ENCODE data around the gene AKT1.

AKT1 gene

DNA sequence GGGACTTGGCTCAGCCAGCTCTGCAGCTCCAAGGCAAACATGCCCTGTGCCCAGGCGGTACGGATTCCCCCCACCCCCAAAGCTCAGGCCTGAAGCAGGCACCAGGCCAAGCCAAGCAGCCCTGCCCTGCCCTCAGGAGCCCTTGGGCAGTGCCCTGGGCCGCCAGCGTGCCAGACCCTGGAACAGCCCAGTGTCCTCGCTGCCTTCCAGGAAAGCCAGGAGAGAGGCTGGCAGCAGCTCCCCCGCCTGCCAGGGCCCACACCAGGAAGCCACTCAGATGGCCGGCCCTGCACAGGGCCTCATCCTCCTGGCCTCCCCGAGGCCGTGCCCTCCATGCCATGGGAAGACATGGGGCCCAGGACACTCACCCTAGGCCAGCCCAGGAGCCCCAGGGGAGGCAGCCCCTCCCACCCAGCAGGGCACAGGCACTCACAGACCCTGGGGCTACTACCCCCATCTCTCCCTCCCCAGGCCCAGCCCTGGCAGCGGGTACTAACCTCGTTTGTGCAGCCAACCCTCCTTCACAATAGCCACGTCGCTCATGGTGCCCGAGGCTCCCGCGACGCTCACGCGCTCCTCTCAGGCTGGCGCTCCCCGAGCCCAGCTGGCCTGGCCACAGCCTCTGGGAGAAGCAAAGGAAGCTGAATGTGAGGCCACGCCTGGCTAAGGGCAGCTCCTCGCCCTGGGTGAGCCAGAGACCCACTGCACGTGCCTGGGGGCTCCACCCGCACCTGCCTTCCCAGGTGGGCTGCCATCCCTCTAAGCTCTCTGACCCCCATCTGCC is 3.3 kb downstream of the AKT1 start:
- no peak overlapping the region for H3K4me2 ChIP-seq (ENCODE audit: insufficient read depth, low read length, poor library complexity, severe bottlenecking)
- H2BK12ac ChIP-seq (ENCODE audit: low read length) = no peak overlapping the region
- peaks cover 19 to 31% of the 10 kb centered on the region in 2 donors for H3K4me1 ChIP-seq (ENCODE audit: control insufficient read depth in 2 of 2, insufficient read depth in 1 of 2, low read depth in 1 of 2, low read length in 2 of 2)
- no peak for DNase-seq (ENCODE audit: low spot score)
- H2AK5ac ChIP-seq (ENCODE audit: low read depth, low read length) = no peak overlapping the region
- H3K4ac ChIP-seq (ENCODE audit: low read length) = no peak overlapping the region
- H3K9me3 ChIP-seq (replicated peaks in 1 of 2; ENCODE audit: control insufficient read depth in 2 of 2, insufficient read depth in 1 of 2, low read depth in 1 of 2, low read length in 2 of 2) = no peaks in the 10 kb centered on the region
- H4K91ac ChIP-seq (ENCODE audit: low read depth, low read length, poor library complexity) = no peak overlapping the region
- no peak overlapping the region for H3K14ac ChIP-seq (ENCODE audit: low read length)
- H3K27ac ChIP-seq (replicated peaks; ENCODE audit: low read length) = no peak overlapping the region
- peak overlapping the region; percentile 38 for H3K18ac ChIP-seq (ENCODE audit: low read length)
- H4K8ac ChIP-seq (ENCODE audit: low read depth, low read length) = peak overlapping the region; percentile 43
- no peak overlapping the region for H3K4me3 ChIP-seq (ENCODE audit: low read length in 2 of 2)
- no peak overlapping the region for H2BK15ac ChIP-seq (ENCODE audit: low read length)
- no peak overlapping the region for H2BK120ac ChIP-seq (ENCODE audit: low read depth, low read length)
- peak overlapping the region; percentile 75 for H2BK5ac ChIP-seq (ENCODE audit: low read length)
- H3K36me3 ChIP-seq (replicated peaks in 1 of 2; ENCODE audit: control insufficient read depth in 2 of 2, insufficient read depth in 2 of 2, low read length in 2 of 2) = peaks cover 17 to 64% of the 10 kb centered on the region in 2 donors
- peaks cover 46% of the 10 kb centered on the region for H3K79me1 ChIP-seq (ENCODE audit: low read depth, low read length)
- peak overlapping the region; percentile 31 for H3K23ac ChIP-seq (ENCODE audit: low read depth, low read length, poor library complexity)
- no peak overlapping the region for H2AFZ ChIP-seq (ENCODE audit: low read length)
- H3K9ac ChIP-seq (ENCODE audit: low read depth, low read length, poor library complexity) = peak overlapping the region; percentile 80
- no CpG with 5 or more reads among the region's 25 CpGs for WGBS, 2 donors (ENCODE audit: extremely low coverage in 2 of 2, insufficient read length in 2 of 2, insufficient replicate concordance in 1 of 2)
- H3K27me3 ChIP-seq (ENCODE audit: control insufficient read depth in 3 of 3, insufficient read depth in 3 of 3, low read depth in 1 of 3, low read length in 3 of 3) = peaks cover 0 to 15% (median 8%) of the 10 kb centered on the region in 3 experiments

DNA sequence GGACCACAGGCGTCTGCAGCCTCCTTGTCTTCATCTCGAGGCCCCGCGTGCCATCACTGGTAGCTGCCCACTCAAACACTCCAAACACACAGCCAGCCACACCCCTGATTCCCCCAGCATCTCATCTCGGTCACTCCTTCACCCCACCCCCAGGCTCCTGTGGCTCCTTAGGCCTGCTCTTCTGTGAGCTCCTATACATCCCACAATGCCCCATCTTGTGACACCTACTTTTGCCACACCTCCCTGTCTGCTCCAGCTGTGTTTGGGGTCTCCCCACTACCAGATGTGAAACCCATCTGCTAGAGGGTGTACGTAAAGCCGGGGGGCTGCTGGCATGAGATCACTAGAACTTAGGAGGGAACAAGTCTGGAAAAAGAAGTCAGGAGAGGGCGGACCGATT is 4.1 kb downstream of the AKT1 start:
- no peak overlapping the region for H3K4me3 ChIP-seq (ENCODE audit: low read length in 2 of 2)
- peaks cover 17 to 22% of the 10 kb centered on the region in 2 donors for H3K4me1 ChIP-seq (ENCODE audit: control insufficient read depth in 2 of 2, insufficient read depth in 1 of 2, low read depth in 1 of 2, low read length in 2 of 2)
- no peak overlapping the region for H2BK12ac ChIP-seq (ENCODE audit: low read length)
- peak overlapping the region; percentile 21 for H3K14ac ChIP-seq (ENCODE audit: low read length)
- no peak overlapping the region for H3K27ac ChIP-seq (replicated peaks; ENCODE audit: low read length)
- no peak overlapping the region for H3K9ac ChIP-seq (ENCODE audit: low read depth, low read length, poor library complexity)
- peak overlapping the region; percentile 8 for H3K23ac ChIP-seq (ENCODE audit: low read depth, low read length, poor library complexity)
- H3K27me3 ChIP-seq (ENCODE audit: control insufficient read depth in 3 of 3, insufficient read depth in 3 of 3, low read depth in 1 of 3, low read length in 3 of 3) = peaks cover 0 to 7% (median 2%) of the 10 kb centered on the region in 3 experiments
- H4K91ac ChIP-seq (ENCODE audit: low read depth, low read length, poor library complexity) = no peak overlapping the region
- no peak overlapping the region for H2BK5ac ChIP-seq (ENCODE audit: low read length)
- no peak for DNase-seq (ENCODE audit: low spot score)
- H2AK5ac ChIP-seq (ENCODE audit: low read depth, low read length) = no peak overlapping the region
- no peaks in the 10 kb centered on the region for H3K9me3 ChIP-seq (replicated peaks in 1 of 2; ENCODE audit: control insufficient read depth in 2 of 2, insufficient read depth in 1 of 2, low read depth in 1 of 2, low read length in 2 of 2)
- no peak overlapping the region for H3K18ac ChIP-seq (ENCODE audit: low read length)
- H2AFZ ChIP-seq (ENCODE audit: low read length) = no peak overlapping the region
- peaks cover 17 to 72% of the 10 kb centered on the region in 2 donors for H3K36me3 ChIP-seq (replicated peaks in 1 of 2; ENCODE audit: control insufficient read depth in 2 of 2, insufficient read depth in 2 of 2, low read length in 2 of 2)
- no peak overlapping the region for H3K4me2 ChIP-seq (ENCODE audit: insufficient read depth, low read length, poor library complexity, severe bottlenecking)
- no peak overlapping the region for H2BK120ac ChIP-seq (ENCODE audit: low read depth, low read length)
- H3K79me1 ChIP-seq (ENCODE audit: low read depth, low read length) = peaks cover 46% of the 10 kb centered on the region
- no CpG with 5 or more reads among the region's 9 CpGs for WGBS, 2 donors (ENCODE audit: extremely low coverage in 2 of 2, insufficient read length in 2 of 2, insufficient replicate concordance in 1 of 2)
- no peak overlapping the region for H4K8ac ChIP-seq (ENCODE audit: low read depth, low read length)
- no peak overlapping the region for H2BK15ac ChIP-seq (ENCODE audit: low read length)
- no peak overlapping the region for H3K4ac ChIP-seq (ENCODE audit: low read length)

DNA sequence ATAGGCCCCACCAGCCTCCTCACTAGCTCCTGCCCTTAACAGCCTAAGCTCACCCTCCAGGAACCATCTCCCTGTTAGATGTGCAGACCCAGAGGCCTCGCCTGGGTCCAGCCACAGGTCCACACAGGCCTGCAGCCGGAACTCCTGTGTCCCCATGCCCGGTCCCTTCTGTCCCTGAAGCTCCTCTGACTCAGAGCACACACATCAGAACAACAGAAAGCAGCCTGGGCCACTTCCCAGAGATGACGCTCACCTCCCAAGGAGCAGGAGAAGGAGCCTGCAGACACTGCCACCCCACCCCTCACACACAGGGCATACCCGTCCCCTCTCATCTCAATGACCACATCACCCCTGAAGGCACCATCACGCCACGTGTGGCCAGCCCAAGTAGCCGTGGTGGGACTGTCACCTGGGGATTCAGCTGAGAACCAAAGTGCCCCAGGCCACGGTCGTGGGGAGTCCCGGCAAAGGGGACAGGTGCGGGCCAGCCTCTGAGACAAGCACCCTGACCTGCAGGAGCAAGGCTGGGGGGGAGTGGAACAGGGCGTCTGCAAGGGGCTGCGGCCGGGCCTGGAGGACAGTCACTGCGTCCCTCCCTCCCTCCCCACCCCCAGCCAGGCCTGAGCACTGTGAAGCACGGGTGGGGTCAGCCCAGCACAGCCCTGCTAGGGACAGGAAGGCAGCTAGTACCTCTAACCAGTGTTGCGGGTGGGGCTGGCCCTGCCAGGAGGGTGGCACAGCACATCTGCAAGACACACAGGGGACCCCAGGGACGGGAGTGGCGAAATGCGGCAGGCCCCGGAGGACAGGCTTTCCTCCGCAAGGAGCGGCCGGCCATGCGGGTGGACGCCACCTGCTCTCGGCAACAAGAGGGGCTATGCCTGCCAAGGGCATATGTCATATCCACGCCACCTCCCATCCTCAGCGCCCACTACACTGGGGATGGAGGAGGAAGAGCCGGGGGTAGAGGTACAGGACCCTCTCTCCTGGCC is 5.5 kb downstream of the AKT1 start:
- Histone ChIP-seq H3K36me3 (replicated peaks in 1 of 2; ENCODE audit: control insufficient read depth in 2 of 2, insufficient read depth in 2 of 2, low read length in 2 of 2) (peaks cover 17 to 77% of the 10 kb centered on the region in 2 donors), H3K4me2 (ENCODE audit: insufficient read depth, low read length, poor library complexity, severe bottlenecking) (no peak overlapping the region), H2AFZ (ENCODE audit: low read length) (no peak overlapping the region), H3K4me1 (ENCODE audit: control insufficient read depth in 2 of 2, insufficient read depth in 1 of 2, low read depth in 1 of 2, low read length in 2 of 2) (peaks cover 12 to 15% of the 10 kb centered on the region in 2 donors), H3K9me3 (replicated peaks in 1 of 2; ENCODE audit: control insufficient read depth in 2 of 2, insufficient read depth in 1 of 2, low read depth in 1 of 2, low read length in 2 of 2) (no peaks in the 10 kb centered on the region), H4K91ac (ENCODE audit: low read depth, low read length, poor library complexity) (no peak overlapping the region), H2AK5ac (ENCODE audit: low read depth, low read length) (no peak overlapping the region), H3K79me1 (ENCODE audit: low read depth, low read length) (peaks cover 51% of the 10 kb centered on the region), H2BK12ac (ENCODE audit: low read length) (no peak overlapping the region), H3K18ac (ENCODE audit: low read length) (no peak overlapping the region), H3K9ac (ENCODE audit: low read depth, low read length, poor library complexity) (no peak overlapping the region), H3K14ac (ENCODE audit: low read length) (no peak overlapping the region), H3K4me3 (ENCODE audit: low read length in 2 of 2) (no peak overlapping the region), H3K27ac (replicated peaks; ENCODE audit: low read length) (no peak overlapping the region), H2BK120ac (ENCODE audit: low read depth, low read length) (no peak overlapping the region), H3K4ac (ENCODE audit: low read length) (no peak overlapping the region), H4K8ac (ENCODE audit: low read depth, low read length) (no peak overlapping the region), H2BK15ac (ENCODE audit: low read length) (no peak overlapping the region), H2BK5ac (ENCODE audit: low read length) (peak overlapping the region; percentile 53), H3K23ac (ENCODE audit: low read depth, low read length, poor library complexity) (peak overlapping the region; percentile 31), H3K27me3 (ENCODE audit: control insufficient read depth in 3 of 3, insufficient read depth in 3 of 3, low read depth in 1 of 3, low read length in 3 of 3) (no peaks in the 10 kb centered on the region)
- WGBS, 2 donors (ENCODE audit: extremely low coverage in 2 of 2, insufficient read length in 2 of 2, insufficient replicate concordance in 1 of 2) = no CpG with 5 or more reads among the region's 31 CpGs
- DNase-seq (ENCODE audit: low spot score) = no peak

Measured in neuronal stem cell (in vitro differentiated cells).